Stimulated activated CD4-positive, alpha-beta T cell treated with anti-CD3 and anti-CD28 coated beads, Interleukin-12 subunit alpha, Interleukin-12 subunit beta, amount 100 ng/mL, for 4 hours (primary cell): Measurements from ENCODE around the gene EDA.

Experiments used
- DNase-seq: peaks from one replicate; pipeline ENCODE4 v3.0.0-alpha.2; 2020

The EDA gene

DNA sequence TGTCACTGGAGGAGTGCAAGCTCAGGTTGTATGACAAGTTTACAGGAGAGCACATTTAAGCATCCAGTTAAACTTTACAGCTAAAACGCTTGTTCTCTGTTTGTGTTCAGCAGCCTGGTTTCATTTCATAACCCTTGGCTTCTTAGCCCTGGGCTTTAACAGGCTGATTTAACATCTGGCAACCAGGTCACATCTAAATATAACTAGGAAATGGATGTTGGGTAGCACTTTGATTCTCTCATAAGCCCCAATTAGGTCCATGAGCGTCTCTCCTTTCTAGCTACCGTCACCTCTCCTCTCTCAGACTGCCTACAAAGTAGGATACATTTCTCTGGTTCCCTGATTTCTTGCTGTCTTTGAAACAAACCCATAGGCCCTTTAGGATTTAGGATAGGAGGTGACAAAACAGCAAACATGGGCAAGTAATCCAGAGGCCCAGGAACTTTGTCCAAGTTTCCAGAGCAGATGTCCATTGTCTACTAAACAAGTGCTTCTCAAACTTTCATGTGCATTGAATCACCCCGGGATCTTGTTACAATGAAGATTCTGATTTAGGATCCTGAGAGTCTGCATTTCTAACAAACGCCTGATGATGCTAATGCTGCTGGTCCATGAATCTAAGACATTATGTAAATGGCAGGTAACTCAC, 468.8 kb downstream of the EDA start:
- no peak for DNase-seq

DNA sequence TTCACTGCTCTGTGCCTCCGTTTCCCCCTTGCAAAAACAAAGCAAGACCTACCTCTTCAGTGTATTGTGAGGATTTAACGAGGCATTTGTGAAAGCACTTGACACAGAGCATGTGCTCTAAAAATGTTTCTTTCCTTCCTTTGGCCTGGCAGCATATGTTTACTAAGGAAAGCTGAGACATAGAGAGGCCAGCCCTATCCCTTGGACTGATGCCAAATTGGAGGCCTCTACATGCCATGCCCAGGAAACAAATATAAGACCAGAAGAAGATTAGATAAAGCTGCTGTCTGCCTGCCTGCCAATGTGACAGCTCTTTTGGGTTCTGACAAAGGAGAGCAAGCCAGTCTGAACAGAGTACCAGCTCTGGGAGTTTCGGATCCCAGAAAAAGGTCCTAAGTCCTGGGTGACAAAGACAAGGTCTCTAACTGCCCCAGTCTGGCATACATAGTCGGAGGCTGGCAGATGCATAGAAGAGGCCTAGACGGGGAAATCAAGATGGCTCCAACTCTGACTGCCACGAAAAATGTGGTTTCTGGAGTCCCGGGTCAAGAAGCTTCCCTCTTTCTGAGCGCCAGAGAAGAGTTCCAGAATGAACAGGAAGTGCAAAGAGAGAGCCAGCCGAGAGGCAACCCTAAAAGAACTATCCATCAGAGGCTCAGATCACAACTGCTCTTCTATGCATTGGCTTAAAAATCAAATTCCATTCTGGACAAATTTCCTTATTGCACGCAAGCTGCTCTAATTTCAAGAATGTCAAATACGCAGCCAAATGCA, 472.1 kb downstream of the EDA start:
- DNase-seq: no peak

DNA sequence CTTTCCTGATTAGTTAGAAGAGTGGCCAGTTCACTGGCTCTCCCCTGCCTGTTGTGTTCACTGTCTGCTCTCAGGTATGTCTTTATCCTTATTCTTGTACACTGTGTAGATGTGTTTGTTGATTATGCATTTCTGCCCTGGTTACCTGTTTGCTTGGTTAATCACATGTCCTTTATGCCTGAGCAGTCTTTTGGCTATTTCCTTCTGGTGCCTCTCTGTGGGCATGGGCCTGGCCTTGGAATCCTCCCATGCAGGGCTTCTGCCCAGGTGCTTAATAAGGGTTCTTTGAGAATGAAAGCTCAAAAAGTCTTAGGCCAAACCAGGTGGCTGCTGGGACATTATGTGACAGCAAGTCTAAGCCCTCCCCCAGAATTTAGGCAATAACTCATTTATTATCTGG, 472.8 kb downstream of the EDA start:
- DNase-seq: no peak
